ENCODE measurements around the gene PGAM5.

DNA sequence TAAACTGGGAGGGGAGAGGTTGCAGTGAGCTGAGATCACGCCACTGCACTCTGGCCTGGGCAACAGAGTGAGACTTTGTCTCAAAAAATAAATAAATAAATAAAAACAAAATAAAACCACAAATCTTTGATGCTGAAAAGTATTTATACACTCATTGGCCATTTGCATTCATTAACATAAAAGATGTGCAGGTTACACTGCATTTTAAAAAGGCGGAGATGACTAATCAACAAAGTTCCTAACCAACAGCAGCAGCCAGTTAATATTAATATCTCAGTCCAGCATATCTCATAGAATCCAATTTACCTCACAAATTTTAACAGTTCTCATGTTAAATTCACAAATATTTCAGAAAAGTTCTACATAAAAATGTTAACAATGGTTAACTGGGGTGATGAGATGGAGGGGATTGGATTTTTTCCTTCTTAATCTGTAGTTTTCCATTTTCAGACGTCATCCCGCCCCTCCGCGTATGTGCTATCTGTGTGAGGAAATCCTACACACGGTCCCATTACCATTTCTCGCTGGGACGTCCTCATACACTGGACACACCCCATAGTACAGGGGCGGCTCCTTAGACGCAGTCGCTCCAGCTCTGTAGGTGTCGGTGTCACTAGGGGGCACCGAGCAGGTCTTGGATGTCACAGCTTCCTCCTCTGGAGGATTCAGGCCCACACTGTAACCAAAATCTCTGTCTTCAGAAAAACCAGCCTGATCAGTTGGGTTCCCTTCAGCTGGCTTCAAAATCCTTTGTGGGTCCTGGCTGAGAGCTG lies 43.7 kb downstream of the PGAM5 start:
- TF ChIP-seq, protein P1, sequence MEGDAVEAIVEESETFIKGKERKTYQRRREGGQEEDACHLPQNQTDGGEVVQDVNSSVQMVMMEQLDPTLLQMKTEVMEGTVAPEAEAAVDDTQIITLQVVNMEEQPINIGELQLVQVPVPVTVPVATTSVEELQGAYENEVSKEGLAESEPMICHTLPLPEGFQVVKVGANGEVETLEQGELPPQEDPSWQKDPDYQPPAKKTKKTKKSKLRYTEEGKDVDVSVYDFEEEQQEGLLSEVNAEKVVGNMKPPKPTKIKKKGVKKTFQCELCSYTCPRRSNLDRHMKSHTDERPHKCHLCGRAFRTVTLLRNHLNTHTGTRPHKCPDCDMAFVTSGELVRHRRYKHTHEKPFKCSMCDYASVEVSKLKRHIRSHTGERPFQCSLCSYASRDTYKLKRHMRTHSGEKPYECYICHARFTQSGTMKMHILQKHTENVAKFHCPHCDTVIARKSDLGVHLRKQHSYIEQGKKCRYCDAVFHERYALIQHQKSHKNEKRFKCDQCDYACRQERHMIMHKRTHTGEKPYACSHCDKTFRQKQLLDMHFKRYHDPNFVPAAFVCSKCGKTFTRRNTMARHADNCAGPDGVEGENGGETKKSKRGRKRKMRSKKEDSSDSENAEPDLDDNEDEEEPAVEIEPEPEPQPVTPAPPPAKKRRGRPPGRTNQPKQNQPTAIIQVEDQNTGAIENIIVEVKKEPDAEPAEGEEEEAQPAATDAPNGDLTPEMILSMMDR (IDR thresholded peaks at IDR 0.05) = no peak
- no peak for TF ChIP-seq POLR2A (IDR thresholded peaks at IDR 0.05)

Data from heart left ventricle (tissue), 13 donors.